ENCODE measurements around the gene CAMSAP1.

Gene CAMSAP1

GRCh38 chr9:135788576-135789300 lies 118.6 kb downstream of the CAMSAP1 start:
- DNase-seq = no peak

GRCh38 chr9:135787776-135788575 lies 119.4 kb downstream of the CAMSAP1 start:
- DNase-seq = no peak

- DNase-seq = no peak
Observed at GRCh38 chr9:135787317-135787716, 120.0 kb downstream of the CAMSAP1 start.

- DNase-seq = no peak
Observed at GRCh38 chr9:135786146-135786690, 121.1 kb downstream of the CAMSAP1 start.

GRCh38 chr9:135785013-135785575 lies 122.3 kb downstream of the CAMSAP1 start:
- DNase-seq = no peak

DNA sequence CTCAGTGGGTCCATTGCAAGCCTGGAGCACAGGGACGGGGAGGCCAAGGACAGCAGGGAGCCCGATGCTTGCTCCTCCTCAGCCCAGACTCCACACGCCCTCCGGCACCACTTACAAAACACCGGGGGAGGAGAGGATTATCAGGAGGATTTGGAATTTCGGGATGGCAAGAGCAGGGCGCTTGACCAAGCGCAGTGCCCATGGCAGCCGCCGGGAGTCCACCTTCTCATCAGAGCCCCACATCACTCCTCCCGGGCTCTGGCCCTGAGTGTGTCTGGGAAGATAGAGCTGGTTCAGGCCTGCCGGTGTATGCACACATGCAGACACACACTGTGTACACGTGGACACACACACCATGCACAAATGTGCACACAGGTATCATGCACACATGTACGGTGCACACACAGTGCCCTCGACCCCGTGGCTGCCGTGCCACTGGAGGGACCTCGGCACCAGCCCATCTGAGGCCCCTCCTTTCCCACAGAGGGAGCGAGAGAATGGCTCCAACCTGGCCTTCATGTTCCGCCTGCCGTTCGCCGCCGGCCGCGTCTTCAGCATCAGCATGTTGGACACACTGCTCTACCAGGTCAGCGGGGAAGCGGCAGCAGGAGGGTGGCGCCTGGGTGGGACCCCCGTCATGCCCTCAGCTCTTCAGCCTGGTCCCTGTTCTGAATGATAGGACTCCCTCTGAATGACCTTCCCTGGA lies 123.7 kb downstream of the CAMSAP1 start:
- DNase-seq = no peak

GRCh38 chr9:135782946-135783345 lies 124.4 kb downstream of the CAMSAP1 start:
- no peak for DNase-seq

DNA sequence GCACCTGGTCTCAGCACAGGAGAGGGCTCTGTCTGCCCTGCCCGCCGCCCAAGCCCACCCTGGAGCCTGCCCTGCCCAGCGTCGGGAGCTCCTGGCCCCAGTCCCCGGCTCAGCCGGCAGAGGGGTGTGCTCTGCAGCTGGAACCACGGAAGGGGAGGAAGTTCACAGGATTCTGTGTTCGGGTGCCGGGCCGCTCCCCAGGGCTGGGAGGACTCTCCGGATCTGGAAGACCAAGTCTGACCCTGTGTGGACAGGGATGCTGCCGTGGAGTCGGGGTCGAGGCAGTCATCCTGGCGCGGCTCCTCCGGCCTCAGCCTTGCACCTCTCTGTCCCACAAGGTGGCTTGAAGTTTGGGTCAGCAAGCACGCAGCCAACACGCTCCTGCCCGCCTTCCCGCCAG lies 126.7 kb downstream of the CAMSAP1 start:
- no peak for DNase-seq

DNA sequence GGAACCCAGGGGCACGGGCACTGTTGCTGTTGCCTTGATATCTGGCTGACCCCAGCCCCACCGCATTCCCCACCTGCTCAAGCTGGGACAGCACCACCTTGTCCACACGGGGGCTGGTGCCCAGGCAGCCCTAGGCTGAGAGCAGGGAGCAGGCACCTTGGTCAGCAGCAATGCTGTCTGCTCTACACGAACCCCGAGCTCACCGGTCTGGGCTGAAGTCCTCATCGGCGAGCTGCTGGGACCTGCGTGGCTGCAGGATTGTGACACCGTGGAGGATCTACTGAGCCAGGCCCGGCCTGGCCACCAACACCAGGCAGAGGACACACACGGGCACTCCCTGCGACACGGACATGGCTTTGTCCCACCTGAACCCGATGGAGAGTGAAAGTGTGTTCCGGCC lies 127.3 kb downstream of the CAMSAP1 start:
- no peak for DNase-seq

DNA sequence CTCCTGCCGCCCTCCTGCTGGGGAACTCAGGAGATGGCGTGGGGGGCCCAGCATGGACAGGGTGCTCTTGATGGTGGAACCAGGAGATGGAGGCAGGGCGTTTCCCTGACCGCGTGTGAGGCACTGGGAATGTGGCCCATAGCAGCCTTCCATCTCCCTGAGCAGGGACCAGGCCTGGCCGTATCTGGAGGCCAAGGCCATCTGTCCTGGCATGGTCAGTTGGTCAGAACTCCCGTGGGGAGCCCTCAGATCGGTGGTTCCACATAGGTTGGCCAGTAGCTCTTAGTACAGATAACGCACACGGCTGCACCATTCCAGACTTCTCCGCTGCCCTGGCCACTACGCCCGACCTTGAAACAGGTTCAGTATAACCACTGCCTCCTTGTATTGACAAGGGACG lies 127.8 kb downstream of the CAMSAP1 start:
- no peak for DNase-seq

- DNase-seq = no peak
Observed at GRCh38 chr9:135778421-135778820, 128.9 kb downstream of the CAMSAP1 start.

DNA sequence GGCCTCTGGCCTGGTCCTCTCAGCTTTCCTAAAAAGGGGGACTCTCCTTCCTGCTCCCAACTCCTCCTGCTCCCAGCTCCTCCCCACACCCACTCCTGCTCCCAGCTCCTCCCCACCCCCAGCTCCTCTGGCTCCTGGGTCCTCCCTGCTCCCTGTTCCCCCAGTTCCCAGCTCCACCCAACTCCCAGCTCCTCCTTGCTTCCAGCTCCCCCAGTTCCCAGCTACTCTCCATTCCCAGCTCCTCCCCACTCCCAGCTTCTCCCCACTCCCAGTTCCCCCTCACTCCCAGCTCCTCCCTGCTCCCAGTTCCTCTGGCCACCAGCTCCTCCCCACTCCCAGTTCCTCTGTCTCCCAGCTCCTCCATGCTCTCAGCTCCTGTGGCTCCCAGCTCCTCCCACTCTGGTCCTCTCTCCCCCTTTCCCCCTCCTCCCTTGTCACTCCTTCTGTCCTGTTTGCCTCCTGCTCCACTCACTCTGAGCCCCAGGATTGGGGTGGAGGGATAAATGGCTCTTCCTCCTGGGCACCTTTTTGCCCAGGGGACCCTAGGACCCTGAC lies 129.6 kb downstream of the CAMSAP1 start:
- no peak for DNase-seq

- no peak for DNase-seq
Observed at GRCh38 chr9:135776893-135777622, 130.3 kb downstream of the CAMSAP1 start.

DNA sequence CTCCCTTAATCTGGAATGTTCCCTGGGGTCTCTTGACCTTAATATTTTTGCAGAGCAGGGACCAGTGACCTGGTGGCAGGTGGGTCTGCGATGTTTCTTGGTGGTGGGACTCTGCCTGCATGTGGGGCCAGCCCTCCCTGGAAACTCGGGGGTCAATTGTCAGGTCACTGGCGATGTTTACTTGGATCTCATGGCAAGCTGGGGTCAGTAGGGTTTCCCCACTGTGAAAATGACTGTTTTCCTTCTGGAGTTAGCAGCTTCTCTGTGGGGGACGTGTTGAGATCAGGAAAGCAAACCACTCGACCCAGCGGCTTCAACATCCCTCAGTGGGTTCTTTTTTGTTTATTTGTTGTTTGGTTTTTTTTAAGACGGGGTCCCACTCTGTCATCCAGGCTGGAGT lies 131.4 kb downstream of the CAMSAP1 start:
- DNase-seq = no peak

GRCh38 chr9:135774794-135775525 lies 132.4 kb downstream of the CAMSAP1 start:
- DNase-seq = no peak

DNA sequence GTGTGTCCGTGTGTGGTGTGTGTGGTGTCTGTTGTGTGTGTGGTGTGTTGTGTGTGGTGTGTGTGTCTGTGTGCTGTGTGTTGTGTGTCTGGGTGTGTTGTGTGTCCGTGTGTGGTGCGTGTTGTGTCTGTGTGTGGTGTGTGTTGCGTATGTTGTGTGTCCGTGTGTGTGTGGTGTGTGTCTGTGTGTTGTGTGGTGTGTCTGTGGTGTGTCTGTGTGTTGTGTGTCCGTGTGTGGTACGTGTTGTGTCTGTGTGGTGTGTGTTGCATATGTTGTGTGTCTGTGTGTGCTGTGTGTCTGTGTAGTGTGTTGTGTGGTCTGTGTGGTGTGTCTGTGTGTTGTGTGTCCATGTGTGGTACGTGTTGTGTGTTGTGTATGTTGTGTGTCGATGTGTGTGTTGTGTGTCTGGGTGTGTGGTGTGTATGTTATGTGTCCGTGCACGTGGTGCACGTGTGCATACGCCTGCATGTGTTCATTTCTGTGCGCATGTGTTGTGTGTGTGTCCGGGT lies 133.1 kb downstream of the CAMSAP1 start:
- no peak for DNase-seq

GRCh38 chr9:135773530-135774238 lies 133.7 kb downstream of the CAMSAP1 start:
- DNase-seq = no peak

GRCh38 chr9:135772702-135773493 lies 134.4 kb downstream of the CAMSAP1 start:
- no peak for DNase-seq

DNA sequence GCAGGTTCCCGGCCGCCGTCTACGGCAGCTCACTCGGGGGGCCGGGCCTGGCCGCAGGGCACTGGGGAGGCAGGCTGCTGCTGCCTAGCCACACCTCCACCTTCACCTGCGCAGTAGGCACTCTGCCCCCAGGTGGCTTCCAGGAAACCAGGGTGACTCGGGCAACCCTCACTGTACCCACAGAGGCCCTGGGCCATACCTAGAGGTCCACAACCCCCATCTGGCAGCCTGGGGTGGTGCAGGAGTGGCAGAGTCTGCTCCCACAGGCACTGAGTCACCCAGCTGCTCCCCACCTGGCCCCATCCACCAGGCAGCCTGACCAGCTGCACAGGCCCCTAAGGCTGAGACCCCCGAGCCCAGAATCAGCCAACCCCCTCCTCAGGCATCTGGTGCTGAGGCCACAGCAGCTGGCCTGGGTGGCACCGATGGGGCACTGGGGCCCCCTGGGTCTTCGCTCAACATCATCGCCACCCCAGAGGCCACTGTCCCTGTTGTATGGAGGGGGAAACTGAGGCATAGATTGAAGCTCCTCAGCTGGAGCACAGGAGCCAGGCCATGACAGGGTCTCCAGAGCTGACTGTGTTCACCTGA lies 135.2 kb downstream of the CAMSAP1 start:
- no peak for DNase-seq
